Measurements from ENCODE around the gene SLC28A1. TPM values are rescaled to one million over a fixed set of nuclear protein-coding genes. Genes with fewer than 3 reads are reported as not detected.

Gene SLC28A1
- total and polyA plus RNA-seq, 2 of the 4 experiments (the other 2 are of a cell fraction) = not detected

DNA sequence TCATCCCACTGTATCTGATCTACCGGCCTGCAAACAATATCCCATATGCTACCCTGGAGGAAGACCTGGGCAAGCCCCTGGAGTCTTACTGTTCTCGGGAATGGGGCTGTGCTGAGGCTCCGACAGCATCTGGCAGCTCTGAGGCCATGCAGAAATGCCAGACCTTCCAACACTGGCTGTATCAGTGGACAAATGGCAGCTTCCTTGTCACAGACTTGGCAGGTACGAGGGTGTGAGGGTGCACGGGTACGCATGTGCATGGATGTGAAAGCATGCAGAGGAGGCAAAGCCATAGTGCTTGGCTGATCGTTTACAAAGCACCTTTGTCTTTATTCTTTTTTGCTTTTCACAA lies 20.0 kb upstream of the SLC28A1 start:
- Histone ChIP-seq H2AFZ (replicated peaks; ENCODE audit: low read length, poor library complexity) (no peak overlapping the region), H3K18ac (ENCODE audit: low read depth, low read length) (no peak overlapping the region), H2AK9ac (replicated peaks; ENCODE audit: low read depth, low read length, poor library complexity) (peak overlapping the region; percentile 37), H3K23ac (ENCODE audit: low read depth, low read length) (no peak overlapping the region), H4K8ac (ENCODE audit: low read depth in 2 of 2, low read length in 2 of 2) (no peak overlapping the region), H3K9me3 (ENCODE audit: control insufficient read depth, insufficient read depth, low read length) (no peaks in the 10 kb centered on the region), H3K4me2 (ENCODE audit: low read depth, low read length) (no peak overlapping the region), H3K27ac (ENCODE audit: insufficient read depth, low read length) (no peak overlapping the region), H4K20me1 (ENCODE audit: insufficient read depth, low read length) (no peaks in the 10 kb centered on the region), H3K4me3 (ENCODE audit: insufficient read depth, low read depth, low read length) (no peak overlapping the region), H3K14ac (replicated peaks; ENCODE audit: low read depth, low read length) (no peak overlapping the region), H2AK5ac (ENCODE audit: low read depth, low read length) (no peak overlapping the region), H2BK20ac (ENCODE audit: low read depth, low read length) (no peak overlapping the region), H2BK120ac (ENCODE audit: low read depth, low read length) (no peak overlapping the region), H2BK5ac (ENCODE audit: low read depth, low read length, poor library complexity, severe bottlenecking) (no peak overlapping the region), H3K4me1 (ENCODE audit: control insufficient read depth, insufficient read depth, low read length) (no peaks in the 10 kb centered on the region), H3K56ac (ENCODE audit: extremely low read depth, insufficient read depth, low read length) (no peak overlapping the region), H3K9me1 (ENCODE audit: insufficient read depth, low read length) (no peaks in the 10 kb centered on the region), H3K27me3 (ENCODE audit: control insufficient read depth, insufficient read depth, low read length) (peaks cover 22% of the 10 kb centered on the region), H2BK15ac (ENCODE audit: low read depth, low read length) (no peak overlapping the region), H3K79me1 (ENCODE audit: low read depth in 1 of 2, low read length in 2 of 2) (no peaks in the 10 kb centered on the region), H3K9ac (ENCODE audit: low read depth, low read length) (no peak overlapping the region), H3K4ac (ENCODE audit: low read depth, low read length) (no peak overlapping the region), H3K36me3 (ENCODE audit: control insufficient read depth, insufficient read depth, low read length) (no peaks in the 10 kb centered on the region), H4K5ac (ENCODE audit: low read depth, low read length) (no peak overlapping the region), H4K91ac (ENCODE audit: insufficient read depth, low read depth, low read length) (no peak overlapping the region)
- POLR2A ChIA-PET (ENCODE audit: unreplicated experiment) = no interaction called here
- CTCF ChIA-PET = interaction anchor here (0.7 to 0.9 kb wide), 2 partner anchors 10 to 64 kb away, joined by 3 to 4 read pairs; no protein-coding TSS in a partner anchor
- intact Hi-C loops (cut with micrococcal nuclease) (no loop called here), in situ Hi-C loops (cut with MboI; ENCODE audit: low sequenced_read_pairs) (no loop called here), dilution Hi-C loops (cut with HindIII; ENCODE audit: low sequenced_read_pairs, unreplicated experiment) (no loop called here)
- ATAC-seq (ENCODE audit: low read depth) = no peak
- no peak for DNase-seq
- TF ChIP-seq MAZ (IDR thresholded peaks at IDR 0.05; ENCODE audit: borderline replicate concordance, low read depth, low read length) = no peak
- TF ChIP-seq POLR2A (IDR thresholded peaks at IDR 0.05; ENCODE audit: low read depth, low read length) = no peak
- TF ChIP-seq CHD1 (IDR thresholded peaks at IDR 0.05; ENCODE audit: low read depth, low read length) = no peak
- no peak for TF ChIP-seq RAD21 (IDR thresholded peaks at IDR 0.05; ENCODE audit: low read length)
- TF ChIP-seq, protein P1, sequence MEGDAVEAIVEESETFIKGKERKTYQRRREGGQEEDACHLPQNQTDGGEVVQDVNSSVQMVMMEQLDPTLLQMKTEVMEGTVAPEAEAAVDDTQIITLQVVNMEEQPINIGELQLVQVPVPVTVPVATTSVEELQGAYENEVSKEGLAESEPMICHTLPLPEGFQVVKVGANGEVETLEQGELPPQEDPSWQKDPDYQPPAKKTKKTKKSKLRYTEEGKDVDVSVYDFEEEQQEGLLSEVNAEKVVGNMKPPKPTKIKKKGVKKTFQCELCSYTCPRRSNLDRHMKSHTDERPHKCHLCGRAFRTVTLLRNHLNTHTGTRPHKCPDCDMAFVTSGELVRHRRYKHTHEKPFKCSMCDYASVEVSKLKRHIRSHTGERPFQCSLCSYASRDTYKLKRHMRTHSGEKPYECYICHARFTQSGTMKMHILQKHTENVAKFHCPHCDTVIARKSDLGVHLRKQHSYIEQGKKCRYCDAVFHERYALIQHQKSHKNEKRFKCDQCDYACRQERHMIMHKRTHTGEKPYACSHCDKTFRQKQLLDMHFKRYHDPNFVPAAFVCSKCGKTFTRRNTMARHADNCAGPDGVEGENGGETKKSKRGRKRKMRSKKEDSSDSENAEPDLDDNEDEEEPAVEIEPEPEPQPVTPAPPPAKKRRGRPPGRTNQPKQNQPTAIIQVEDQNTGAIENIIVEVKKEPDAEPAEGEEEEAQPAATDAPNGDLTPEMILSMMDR (conservative IDR thresholded peaks at IDR 0.05; ENCODE audit: low read depth, low read length) = no peak
- TF ChIP-seq, protein P2, sequence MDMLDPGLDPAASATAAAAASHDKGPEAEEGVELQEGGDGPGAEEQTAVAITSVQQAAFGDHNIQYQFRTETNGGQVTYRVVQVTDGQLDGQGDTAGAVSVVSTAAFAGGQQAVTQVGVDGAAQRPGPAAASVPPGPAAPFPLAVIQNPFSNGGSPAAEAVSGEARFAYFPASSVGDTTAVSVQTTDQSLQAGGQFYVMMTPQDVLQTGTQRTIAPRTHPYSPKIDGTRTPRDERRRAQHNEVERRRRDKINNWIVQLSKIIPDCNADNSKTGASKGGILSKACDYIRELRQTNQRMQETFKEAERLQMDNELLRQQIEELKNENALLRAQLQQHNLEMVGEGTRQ (IDR thresholded peaks at IDR 0.05; ENCODE audit: low read depth, low read length) = no peak
- TF ChIP-seq, protein P3, sequence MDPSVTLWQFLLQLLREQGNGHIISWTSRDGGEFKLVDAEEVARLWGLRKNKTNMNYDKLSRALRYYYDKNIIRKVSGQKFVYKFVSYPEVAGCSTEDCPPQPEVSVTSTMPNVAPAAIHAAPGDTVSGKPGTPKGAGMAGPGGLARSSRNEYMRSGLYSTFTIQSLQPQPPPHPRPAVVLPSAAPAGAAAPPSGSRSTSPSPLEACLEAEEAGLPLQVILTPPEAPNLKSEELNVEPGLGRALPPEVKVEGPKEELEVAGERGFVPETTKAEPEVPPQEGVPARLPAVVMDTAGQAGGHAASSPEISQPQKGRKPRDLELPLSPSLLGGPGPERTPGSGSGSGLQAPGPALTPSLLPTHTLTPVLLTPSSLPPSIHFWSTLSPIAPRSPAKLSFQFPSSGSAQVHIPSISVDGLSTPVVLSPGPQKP (IDR thresholded peaks at IDR 0.05; ENCODE audit: borderline replicate concordance, low read depth, low read length) = no peak
- no peak for TF ChIP-seq MAFK (IDR thresholded peaks at IDR 0.05; ENCODE audit: low read depth, low read length)
- TF ChIP-seq MXI1 (IDR thresholded peaks at IDR 0.05; ENCODE audit: borderline replicate concordance, low read depth, low read length) = no peak
- no peak for TF ChIP-seq SMC3 (IDR thresholded peaks at IDR 0.05; ENCODE audit: low read depth, low read length)
- no peak for TF ChIP-seq BHLHE40 (IDR thresholded peaks at IDR 0.05; ENCODE audit: low read depth, low read length)
- no peak for TF ChIP-seq NFE2L2 (IDR thresholded peaks at IDR 0.05; ENCODE audit: low read depth, low read length)
- no peak for TF ChIP-seq RFX5 (IDR thresholded peaks at IDR 0.05; ENCODE audit: low read depth, low read length)
- no peak for TF ChIP-seq RCOR1 (IDR thresholded peaks at IDR 0.05; ENCODE audit: insufficient replicate concordance, low read length)
- TF ChIP-seq FOS (IDR thresholded peaks at IDR 0.05; ENCODE audit: low read depth, low read length) = no peak
- TF ChIP-seq CEBPB (IDR thresholded peaks at IDR 0.05; ENCODE audit: low read depth, low read length) = no peak
- BruUV-seq (replicated peaks) = no TSS peak
- no CpG with 5 or more reads among the region's 7 CpGs for WGBS, 2 experiments (ENCODE audit: extremely low coverage in 2 of 2, insufficient read length in 1 of 2)
